Measurements from ENCODE around the gene PWP2. TPM values are rescaled to one million over a fixed set of nuclear protein-coding genes. Genes with fewer than 3 reads are reported as not detected.

PWP2 gene
- total and polyA plus RNA-seq, 2 donors (not counting 3 experiments of a cell fraction or from before 2014, with no cell fraction given) = 5.1 to 31.8 TPM

DNA sequence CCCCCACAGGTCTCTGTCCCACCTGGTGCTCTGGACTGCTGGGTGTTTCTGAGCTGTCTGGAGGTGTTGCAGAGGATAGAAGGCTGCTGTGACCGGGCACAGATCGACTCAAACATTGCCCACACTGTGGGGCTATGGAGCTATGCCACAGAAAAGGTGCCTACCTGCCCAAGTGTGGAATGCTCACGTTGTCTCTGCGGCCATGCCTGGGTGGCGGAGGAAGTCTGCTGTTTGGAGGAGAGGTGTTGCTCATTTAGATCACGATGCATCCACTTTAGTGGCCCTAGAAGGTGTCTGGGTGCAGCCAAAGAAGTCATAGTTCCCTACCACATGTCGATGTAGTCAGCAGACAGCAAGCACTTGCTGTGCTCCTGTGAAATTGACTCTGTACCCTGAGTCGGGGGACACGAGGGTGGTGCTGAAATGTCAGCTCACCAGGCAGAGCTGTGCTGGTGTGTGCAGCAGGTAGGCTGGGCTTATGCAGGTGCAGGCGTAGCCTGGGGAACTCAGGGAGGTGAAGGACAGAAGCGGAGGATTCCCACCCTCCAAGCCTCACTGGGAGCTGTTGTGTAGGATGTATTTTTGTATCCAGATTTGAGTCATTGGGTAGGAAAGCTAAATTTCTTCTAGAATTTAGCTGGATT lies 32.8 kb upstream of the PWP2 start:
- H3K27ac ChIP-seq (ENCODE audit: insufficient read depth, low read depth, low read length) = no peak overlapping the region
- no peak overlapping the region for H2AFZ ChIP-seq (ENCODE audit: low read depth, low read length)
- DNase-seq (ENCODE audit: low read depth, low spot score) (no peak), FAIRE-seq (no peak)
- no peak for TF ChIP-seq POLR2A (IDR thresholded peaks at IDR 0.05; ENCODE audit: low read depth, low read length)
- TF ChIP-seq MYC (IDR thresholded peaks at IDR 0.05; ENCODE audit: low read depth, low read length) = no peak
- TF ChIP-seq MAX (IDR thresholded peaks at IDR 0.05; ENCODE audit: insufficient read depth, insufficient read length) = no peak
- intact Hi-C loops (cut with micrococcal nuclease) (no loop called here), dilution Hi-C loops (cut with MboI; ENCODE audit: extremely low pct_ligation_motif_present, low sequenced_read_pairs) (no loop called here)
- H3K9me3 ChIP-seq (replicated peaks; ENCODE audit: control insufficient read depth, insufficient read depth, low read length) = no peaks in the 10 kb centered on the region
- no peaks in the 10 kb centered on the region for H3K9me1 ChIP-seq (replicated peaks; ENCODE audit: control insufficient read depth, extremely low read depth, insufficient read depth, low read length)
- no peak overlapping the region for H3K4me3 ChIP-seq (replicated peaks in 1 of 3; ENCODE audit: insufficient read depth in 1 of 3, low read depth in 1 of 3, low read length in 3 of 3)
- POLR2A ChIA-PET = no interaction called here
- H3K4me2 ChIP-seq (ENCODE audit: insufficient read depth, low read length) = no peak overlapping the region
- CTCF ChIA-PET = interaction anchor here (2.0 to 3.1 kb wide), 2 partner anchors 9 to 26 kb away, joined by 6 to 15 read pairs; no protein-coding TSS in a partner anchor
- no peaks in the 10 kb centered on the region for H4K20me1 ChIP-seq (replicated peaks; ENCODE audit: control insufficient read depth, extremely low read depth, insufficient read depth, low read length)
- peaks cover 18 to 19% of the 10 kb centered on the region in 2 experiments for H3K36me3 ChIP-seq (ENCODE audit: control insufficient read depth in 2 of 2, extremely low read depth in 1 of 2, insufficient read depth in 2 of 2, low read length in 2 of 2)
- no TSS peak for BruUV-seq (replicated peaks)
- H3K27me3 ChIP-seq (ENCODE audit: control insufficient read depth in 2 of 2, insufficient read depth in 2 of 2, low read length in 2 of 2) = no peaks in the 10 kb centered on the region
- H3K9ac ChIP-seq (replicated peaks; ENCODE audit: extremely low read depth, insufficient read depth, low read length) = no peak overlapping the region
- H3K4me1 ChIP-seq (ENCODE audit: control insufficient read depth, extremely low read depth, insufficient read depth, low read length) = no peaks in the 10 kb centered on the region
- peaks cover 4% of the 10 kb centered on the region for H3K79me2 ChIP-seq (ENCODE audit: control insufficient read depth, insufficient read depth, low read length)

- intact Hi-C loops (cut with micrococcal nuclease) (no loop called here), dilution Hi-C loops (cut with MboI; ENCODE audit: extremely low pct_ligation_motif_present, low sequenced_read_pairs) (no loop called here)
- BruUV-seq (replicated peaks) = no TSS peak
Measured at GRCh38 chr21:44076316-44076715, 30.9 kb upstream of the PWP2 start.

More at GRCh38 chr21:44076316-44076715, 30.9 kb upstream of the PWP2 start:
- no peaks in the 10 kb centered on the region for H3K4me1 ChIP-seq (ENCODE audit: control insufficient read depth, extremely low read depth, insufficient read depth, low read length)
- POLR2A ChIA-PET = no interaction called here
- no peaks in the 10 kb centered on the region for H3K79me2 ChIP-seq (ENCODE audit: control insufficient read depth, insufficient read depth, low read length)
- H3K4me2 ChIP-seq (ENCODE audit: insufficient read depth, low read length) = no peak overlapping the region
- peaks cover 19 to 20% of the 10 kb centered on the region in 2 experiments for H3K36me3 ChIP-seq (ENCODE audit: control insufficient read depth in 2 of 2, extremely low read depth in 1 of 2, insufficient read depth in 2 of 2, low read length in 2 of 2)
- no peaks in the 10 kb centered on the region for H4K20me1 ChIP-seq (replicated peaks; ENCODE audit: control insufficient read depth, extremely low read depth, insufficient read depth, low read length)
- DNase-seq (ENCODE audit: low read depth, low spot score) (no peak), FAIRE-seq (no peak)
- H3K9ac ChIP-seq (replicated peaks; ENCODE audit: extremely low read depth, insufficient read depth, low read length) = no peak overlapping the region
- CTCF ChIA-PET = interaction anchor here (2.0 kb wide), 1 partner anchor 28 kb away, joined by 6 read pairs; no protein-coding TSS in a partner anchor
- H3K4me3 ChIP-seq (replicated peaks in 1 of 3; ENCODE audit: insufficient read depth in 1 of 3, low read depth in 1 of 3, low read length in 3 of 3) = no peak overlapping the region
- no peaks in the 10 kb centered on the region for H3K27me3 ChIP-seq (ENCODE audit: control insufficient read depth in 2 of 2, insufficient read depth in 2 of 2, low read length in 2 of 2)
- no peak for TF ChIP-seq MYC (IDR thresholded peaks at IDR 0.05; ENCODE audit: low read depth, low read length)
- TF ChIP-seq GATA2 (IDR thresholded peaks at IDR 0.05; ENCODE audit: insufficient read depth, insufficient read length, low read depth, low read length) = no peak
- TF ChIP-seq FOS (IDR thresholded peaks at IDR 0.05; ENCODE audit: borderline replicate concordance, insufficient read depth, low read length) = no peak
- TF ChIP-seq POLR2A (IDR thresholded peaks at IDR 0.05; ENCODE audit: low read depth, low read length) = no peak
- no peak for TF ChIP-seq CTCF (IDR thresholded peaks at IDR 0.05; ENCODE audit: extremely low read depth in 1 of 2, insufficient read depth in 1 of 2, low read depth in 1 of 2, low read length in 2 of 2)
- no peak for TF ChIP-seq JUN (IDR thresholded peaks at IDR 0.05; ENCODE audit: borderline replicate concordance, insufficient read depth, insufficient read length, low read depth)
- TF ChIP-seq POLR2AphosphoS5 (IDR thresholded peaks at IDR 0.05; ENCODE audit: insufficient read depth, low read depth, low read length) = no peak
- TF ChIP-seq EZH2 (IDR thresholded peaks at IDR 0.05; ENCODE audit: borderline replicate concordance, low read depth, low read length, severe bottlenecking) = no peak
- no peak for TF ChIP-seq MAX (IDR thresholded peaks at IDR 0.05; ENCODE audit: insufficient read depth, insufficient read length)
- no peak overlapping the region for H3K27ac ChIP-seq (ENCODE audit: insufficient read depth, low read depth, low read length)
- no peak overlapping the region for H2AFZ ChIP-seq (ENCODE audit: low read depth, low read length)
- H3K9me1 ChIP-seq (replicated peaks; ENCODE audit: control insufficient read depth, extremely low read depth, insufficient read depth, low read length) = no peaks in the 10 kb centered on the region
- H3K9me3 ChIP-seq (replicated peaks; ENCODE audit: control insufficient read depth, insufficient read depth, low read length) = no peaks in the 10 kb centered on the region

All from endothelial cell of umbilical vein (primary cell).